Activated naive CD4-positive, alpha-beta T cell treated with anti-CD3 and anti-CD28 coated beads, Interleukin-2, amount 10 ng/mL, durations not matched to agents 7 days and 5 days (primary cell): ENCODE data around the gene IRS2.
A peak's percentile ranks its signal among the peaks of the same experiment; 100 is the strongest.

Experiments used
- CTCF ChIA-PET: fragments of 350-600 bp; sonication (Branson Sonifier 250); formaldehyde crosslinking; loops from one replicate; lab custom pipeline; 2021; ENCODE audit warnings: antibody characterized with exemption; lab: Charles Lee
- DNase-seq: peaks from one replicate; pipeline ENCODE4 v3.0.0-alpha.2; 2020
- H3K27ac Mint-ChIP-seq: one replicate; pipeline ENCODE4 v1.8.0; 2021; ENCODE audit warnings: mild to moderate bottlenecking, moderate library complexity, mixed read lengths
- H3K27me3 Mint-ChIP-seq: one replicate; pipeline ENCODE4 v1.8.0; 2021; ENCODE audit warnings: mild to moderate bottlenecking, mixed read lengths
- H3K36me3 Mint-ChIP-seq: one replicate; pipeline ENCODE4 v1.8.0; 2021; ENCODE audit warnings: mixed read lengths
- H3K4me1 Mint-ChIP-seq: one replicate; pipeline ENCODE4 v1.8.0; 2021; ENCODE audit warnings: mixed read lengths
- H3K4me3 Mint-ChIP-seq: one replicate; pipeline ENCODE4 v1.8.0; 2021; ENCODE audit warnings: mild to moderate bottlenecking, moderate library complexity, mixed read lengths
- H3K9me3 Mint-ChIP-seq: one replicate; pipeline ENCODE4 v1.8.0; 2021; ENCODE audit warnings: mixed read lengths

Gene IRS2

GRCh38 chr13:109748677-109749076 is 37.7 kb downstream of the IRS2 start:
- Mint-ChIP-seq H3K4me3 (no peak overlapping the region), H3K27me3 (peaks cover 3% of the 10 kb centered on the region), H3K4me1 (peaks cover 9% of the 10 kb centered on the region), H3K27ac (no peak overlapping the region), H3K36me3 (peaks cover 5% of the 10 kb centered on the region), H3K9me3 (no peaks in the 10 kb centered on the region)
- DNase-seq = no peak
- CTCF ChIA-PET = no interaction called here

- CTCF ChIA-PET = no interaction called here
- Mint-ChIP-seq H3K9me3 (no peaks in the 10 kb centered on the region), H3K36me3 (peaks cover 2% of the 10 kb centered on the region), H3K4me3 (no peak overlapping the region), H3K27me3 (peaks cover 3% of the 10 kb centered on the region), H3K4me1 (peaks cover 16% of the 10 kb centered on the region), H3K27ac (no peak overlapping the region)
- no peak for DNase-seq
Observed at GRCh38 chr13:109747524-109747923, 38.9 kb downstream of the IRS2 start.

- CTCF ChIA-PET = no interaction called here
- Mint-ChIP-seq H3K4me3 (no peak overlapping the region), H3K27me3 (peaks cover 7% of the 10 kb centered on the region), H3K27ac (no peak overlapping the region), H3K9me3 (no peaks in the 10 kb centered on the region), H3K36me3 (no peaks in the 10 kb centered on the region), H3K4me1 (peaks cover 16% of the 10 kb centered on the region)
- no peak for DNase-seq
Observed at GRCh38 chr13:109746364-109746763, 40.0 kb downstream of the IRS2 start.

GRCh38 chr13:109745702-109746101 is 40.7 kb downstream of the IRS2 start:
- Mint-ChIP-seq H3K9me3 (no peaks in the 10 kb centered on the region), H3K36me3 (no peaks in the 10 kb centered on the region), H3K4me1 (peaks cover 16% of the 10 kb centered on the region), H3K4me3 (no peak overlapping the region), H3K27me3 (peaks cover 11% of the 10 kb centered on the region), H3K27ac (no peak overlapping the region)
- DNase-seq = no peak
- CTCF ChIA-PET = no interaction called here

- no peak overlapping the region for H3K27ac Mint-ChIP-seq
- peaks cover 16% of the 10 kb centered on the region for H3K4me1 Mint-ChIP-seq
- no peaks in the 10 kb centered on the region for H3K36me3 Mint-ChIP-seq
- H3K27me3 Mint-ChIP-seq = peaks cover 13% of the 10 kb centered on the region
- CTCF ChIA-PET = interaction anchor here (1.2 to 1.5 kb wide), 2 partner anchors 17 to 35 kb away, joined by 3 read pairs; no protein-coding TSS in a partner anchor
- no peak overlapping the region for H3K4me3 Mint-ChIP-seq
- no peak for DNase-seq
- H3K9me3 Mint-ChIP-seq = no peaks in the 10 kb centered on the region
Observed at GRCh38 chr13:109745060-109745459, 41.3 kb downstream of the IRS2 start.

- Mint-ChIP-seq H3K4me3 (no peak overlapping the region), H3K4me1 (peaks cover 16% of the 10 kb centered on the region), H3K27ac (no peak overlapping the region), H3K9me3 (no peaks in the 10 kb centered on the region), H3K27me3 (peaks cover 14% of the 10 kb centered on the region), H3K36me3 (no peaks in the 10 kb centered on the region)
- CTCF ChIA-PET = interaction anchor here (1.2 to 1.5 kb wide), 2 partner anchors 18 to 36 kb away, joined by 3 read pairs; no protein-coding TSS in a partner anchor
- no peak for DNase-seq
Observed at GRCh38 chr13:109744512-109745051, 41.8 kb downstream of the IRS2 start.

GRCh38 chr13:109743706-109744453 is 42.5 kb downstream of the IRS2 start:
- DNase-seq = peak; percentile 53
- Mint-ChIP-seq H3K27me3 (peaks cover 14% of the 10 kb centered on the region), H3K27ac (no peak overlapping the region), H3K9me3 (no peaks in the 10 kb centered on the region), H3K4me3 (no peak overlapping the region), H3K4me1 (peaks cover 16% of the 10 kb centered on the region), H3K36me3 (no peaks in the 10 kb centered on the region)
- CTCF ChIA-PET = interaction anchor here (0.9 to 1.5 kb wide), 3 partner anchors 19 to 36 kb away, joined by 3 read pairs; no protein-coding TSS in a partner anchor

GRCh38 chr13:109741966-109742365 is 44.4 kb downstream of the IRS2 start:
- CTCF ChIA-PET = no interaction called here
- Mint-ChIP-seq H3K36me3 (no peaks in the 10 kb centered on the region), H3K27me3 (peaks cover 14% of the 10 kb centered on the region), H3K9me3 (no peaks in the 10 kb centered on the region), H3K4me1 (peaks cover 16% of the 10 kb centered on the region), H3K27ac (no peak overlapping the region), H3K4me3 (no peak overlapping the region)
- DNase-seq = no peak

- no peak overlapping the region for H3K27ac Mint-ChIP-seq
- H3K4me3 Mint-ChIP-seq = no peak overlapping the region
- no peaks in the 10 kb centered on the region for H3K9me3 Mint-ChIP-seq
- no peak for DNase-seq
- peaks cover 11% of the 10 kb centered on the region for H3K27me3 Mint-ChIP-seq
- peaks cover 16% of the 10 kb centered on the region for H3K4me1 Mint-ChIP-seq
- CTCF ChIA-PET = no interaction called here
- no peaks in the 10 kb centered on the region for H3K36me3 Mint-ChIP-seq
Observed at GRCh38 chr13:109740721-109741120, 45.7 kb downstream of the IRS2 start.

GRCh38 chr13:109740121-109740520 is 46.3 kb downstream of the IRS2 start:
- DNase-seq = no peak
- CTCF ChIA-PET = no interaction called here
- Mint-ChIP-seq H3K4me3 (no peak overlapping the region), H3K27ac (no peak overlapping the region), H3K27me3 (peaks cover 11% of the 10 kb centered on the region), H3K9me3 (no peaks in the 10 kb centered on the region), H3K4me1 (peaks cover 16% of the 10 kb centered on the region), H3K36me3 (no peaks in the 10 kb centered on the region)

GRCh38 chr13:109738298-109738746 is 48.1 kb downstream of the IRS2 start:
- H3K9me3 Mint-ChIP-seq = peaks cover under 1% of the 10 kb centered on the region
- CTCF ChIA-PET = no interaction called here

GRCh38 chr13:109737606-109738005 is 48.8 kb downstream of the IRS2 start:
- H3K27me3 Mint-ChIP-seq = peaks cover 11% of the 10 kb centered on the region
- no peaks in the 10 kb centered on the region for H3K36me3 Mint-ChIP-seq
- H3K4me3 Mint-ChIP-seq = no peak overlapping the region
- no peak overlapping the region for H3K27ac Mint-ChIP-seq
- CTCF ChIA-PET = no interaction called here
- DNase-seq = no peak
- H3K9me3 Mint-ChIP-seq = peaks cover 2% of the 10 kb centered on the region
- H3K4me1 Mint-ChIP-seq = peaks cover 6% of the 10 kb centered on the region

More at GRCh38 chr13:109738298-109738746, 48.1 kb downstream of the IRS2 start:
- Mint-ChIP-seq H3K4me1 (peaks cover 7% of the 10 kb centered on the region), H3K36me3 (no peaks in the 10 kb centered on the region), H3K27me3 (peaks cover 11% of the 10 kb centered on the region), H3K27ac (no peak overlapping the region), H3K4me3 (no peak overlapping the region)
- DNase-seq = no peak

GRCh38 chr13:109737046-109737573 is 49.3 kb downstream of the IRS2 start:
- CTCF ChIA-PET = no interaction called here
- H3K4me3 Mint-ChIP-seq = no peak overlapping the region
- DNase-seq = no peak
- H3K4me1 Mint-ChIP-seq = peaks cover 6% of the 10 kb centered on the region
- peaks cover 4% of the 10 kb centered on the region for H3K9me3 Mint-ChIP-seq
- no peak overlapping the region for H3K27ac Mint-ChIP-seq
- no peaks in the 10 kb centered on the region for H3K36me3 Mint-ChIP-seq
- peaks cover 10% of the 10 kb centered on the region for H3K27me3 Mint-ChIP-seq

- no peak overlapping the region for H3K4me3 Mint-ChIP-seq
- peaks cover 6% of the 10 kb centered on the region for H3K4me1 Mint-ChIP-seq
- H3K27ac Mint-ChIP-seq = no peak overlapping the region
- H3K36me3 Mint-ChIP-seq = no peaks in the 10 kb centered on the region
- DNase-seq = no peak
- H3K9me3 Mint-ChIP-seq = peaks cover 5% of the 10 kb centered on the region
- CTCF ChIA-PET = no interaction called here
- peaks cover 11% of the 10 kb centered on the region for H3K27me3 Mint-ChIP-seq
Observed at GRCh38 chr13:109735436-109735966, 50.9 kb downstream of the IRS2 start.
